Measurements from ENCODE around the gene ABCE1. TPM values are rescaled to one million over a fixed set of nuclear protein-coding genes. Genes with fewer than 3 reads are reported as not detected.

Gene ABCE1
- 33.6 TPM for total RNA-seq

- peak; percentile 97 for DNase-seq (ENCODE audit: low spot score)
Observed at GRCh38 chr4:145097821-145098674, at the start of gene ABCE1, which contains the start of gene ANAPC10. Gene ABCE1 (plus strand): TSS chr4:145098311. CDS start chr4:145104413, 6,102 bp downstream. Gene ANAPC10 (minus strand): TSS chr4:145098196. CDS start chr4:145096099, 2,097 bp downstream.

GRCh38 chr4:145048817-145049216 lies 49.3 kb upstream of the ABCE1 start:
- DNase-seq (ENCODE audit: low spot score) = no peak

GRCh38 chr4:145049241-145049640 lies 48.9 kb upstream of the ABCE1 start:
- DNase-seq (ENCODE audit: low spot score) = no peak

GRCh38 chr4:145055533-145056257 lies 42.4 kb upstream of the ABCE1 start:
- DNase-seq (ENCODE audit: low spot score) = no peak

GRCh38 chr4:145056325-145057130 lies 41.6 kb upstream of the ABCE1 start:
- DNase-seq (ENCODE audit: low spot score) = no peak

- DNase-seq (ENCODE audit: low spot score) = no peak
Observed at GRCh38 chr4:145058256-145058655, 39.9 kb upstream of the ABCE1 start.

- no peak for DNase-seq (ENCODE audit: low spot score)
Observed at GRCh38 chr4:145061318-145061920, 36.7 kb upstream of the ABCE1 start.

- DNase-seq (ENCODE audit: low spot score) = no peak
Observed at GRCh38 chr4:145066063-145066501, 32.0 kb upstream of the ABCE1 start.

GRCh38 chr4:145069361-145069760 lies 28.8 kb upstream of the ABCE1 start:
- no peak for DNase-seq (ENCODE audit: low spot score)

GRCh38 chr4:145071560-145071959 lies 26.6 kb upstream of the ABCE1 start:
- DNase-seq (ENCODE audit: low spot score) = no peak

- DNase-seq (ENCODE audit: low spot score) = no peak
Observed at GRCh38 chr4:145075742-145076468, 22.2 kb upstream of the ABCE1 start.

GRCh38 chr4:145076469-145076855 lies 21.6 kb upstream of the ABCE1 start:
- DNase-seq (ENCODE audit: low spot score) = no peak

GRCh38 chr4:145081756-145082155 lies 16.4 kb upstream of the ABCE1 start:
- DNase-seq (ENCODE audit: low spot score) = no peak

- no peak for DNase-seq (ENCODE audit: low spot score)
Observed at GRCh38 chr4:145083891-145084605, 14.1 kb upstream of the ABCE1 start.

GRCh38 chr4:145090380-145090779 lies 7.7 kb upstream of the ABCE1 start:
- DNase-seq (ENCODE audit: low spot score) = no peak

GRCh38 chr4:145093638-145094037 lies 4.5 kb upstream of the ABCE1 start:
- no peak for DNase-seq (ENCODE audit: low spot score)

GRCh38 chr4:145097331-145097820 lies 735 bp upstream of the ABCE1 start:
- DNase-seq (ENCODE audit: low spot score) = no peak

- peak; percentile 26 for DNase-seq (ENCODE audit: low spot score)
Observed at GRCh38 chr4:145098675-145099037, 545 bp downstream of the ABCE1 start.

GRCh38 chr4:145099653-145100052 lies 1.5 kb downstream of the ABCE1 start:
- no peak for DNase-seq (ENCODE audit: low spot score)

GRCh38 chr4:145101091-145101490 lies 3.0 kb downstream of the ABCE1 start:
- DNase-seq (ENCODE audit: low spot score) = no peak
